AG04450 (cell line): ENCODE measurements around the gene HK2. TPM values are rescaled to one million over a fixed set of nuclear protein-coding genes. Genes with fewer than 3 reads are reported as not detected.

ENCODE experiments used
- CTCF ChIA-PET: fragments of 300-600, 350-600 bp; formaldehyde crosslinking; extraction: SDS; loops from one replicate; lab custom pipeline; 2022; ENCODE audit warnings: antibody characterized with exemption, inconsistent platforms; lab: Charles Lee
- POLR2A ChIA-PET: fragments of 350-600 bp; formaldehyde crosslinking; extraction: SDS; loops from one replicate; lab custom pipeline; 2021; ENCODE audit warnings: antibody characterized with exemption, inconsistent platforms; lab: Yijun Ruan, JAX
- DNase-seq: peaks from one replicate; pipeline ENCODE4 v3.0.0-alpha.2; 2011; ENCODE audit warnings: low read depth, low spot score
- H3K27ac ChIP-seq: one replicate; pipeline ENCODE4 v1.5.1; 2012; ENCODE audit warnings: low read depth, low read length, control low read depth
- H3K27me3 ChIP-seq: one replicate; pipeline ENCODE4 v1.6.0; 2012; ENCODE audit warnings: low read length; ENCODE audit not compliant: control insufficient read depth, insufficient read depth
- H3K4me3 ChIP-seq: 2 replicates; pipeline ENCODE4 v1.5.1; 2011; ENCODE audit warnings: mild to moderate bottlenecking, low read depth, low read length, control low read depth
- H3K9me3 ChIP-seq: 2 replicates; pipeline ENCODE4 v1.5.1; 2012; ENCODE audit warnings: low read length; ENCODE audit not compliant: control insufficient read depth, insufficient read depth
- CTCF ChIP-seq: IDR thresholded peaks from 2 replicates; pipeline ENCODE4 v1.5.1; 2011; ENCODE audit warnings: low read depth, low read length, control low read depth, inconsistent platforms
- polyA plus RNA-seq: library from polyadenylated mRNA; depleted of rRNA; stranded (reverse); fragments of >200 nt; gene quantifications from 2 replicates; pipeline ENCODE4 v1.2.3, GENCODE V29; 2011

The HK2 gene
- polyA plus RNA-seq, 1 experiment, result 12.5 TPM

GRCh38 chr2:74877376-74877775, 43.4 kb downstream of the HK2 start:
- no peak for DNase-seq
- Histone ChIP-seq H3K27ac (no peak overlapping the region), H3K4me3 (no peak overlapping the region), H3K27me3 (no peaks in the 10 kb centered on the region), H3K9me3 (no peaks in the 10 kb centered on the region; the same call in 1 of the 2 replicates)
- no peak for TF ChIP-seq CTCF
- ChIA-PET POLR2A (no interaction called here), CTCF (interaction anchor here (0.6 to 6.3 kb wide), 24 partner anchors 8 to 529 kb away, joined by 3 to 148 read pairs (median 8); partner anchors contain the start of genes CCDC142 and TTC31)

- TF ChIP-seq CTCF, result no peak
- Histone ChIP-seq H3K27ac (no peak overlapping the region), H3K4me3 (no peak overlapping the region), H3K27me3 (no peaks in the 10 kb centered on the region), H3K9me3 (no peaks in the 10 kb centered on the region; the same call in 1 of the 2 replicates)
- ChIA-PET POLR2A (no interaction called here), CTCF (interaction anchor here (0.6 to 6.3 kb wide), 13 partner anchors 15 to 395 kb away, joined by 3 to 148 read pairs (median 10); partner anchors contain the start of genes CCDC142 and TTC31)
- DNase-seq, result no peak
Observed at GRCh38 chr2:74877781-74878433, 44.0 kb downstream of the HK2 start.

GRCh38 chr2:74878551-74878950, 44.6 kb downstream of the HK2 start:
- DNase-seq, result no peak
- no peak overlapping the region for H3K27ac ChIP-seq
- no peak for TF ChIP-seq CTCF
- no peaks in the 10 kb centered on the region; the same call in 1 of the 2 replicates for H3K9me3 ChIP-seq
- POLR2A ChIA-PET, result no interaction called here
- H3K27me3 ChIP-seq, result no peaks in the 10 kb centered on the region
- CTCF ChIA-PET, result interaction anchor here (1.1 to 6.3 kb wide), 4 partner anchors 10 to 396 kb away, joined by 3 to 109 read pairs (median 32); partner anchors contain the start of genes CCDC142 and TTC31
- no peak overlapping the region for H3K4me3 ChIP-seq

GRCh38 chr2:74880054-74880728, 46.3 kb downstream of the HK2 start:
- no peak for TF ChIP-seq CTCF
- DNase-seq, result no peak
- Histone ChIP-seq H3K27ac (no peak overlapping the region), H3K27me3 (no peaks in the 10 kb centered on the region), H3K4me3 (no peak overlapping the region), H3K9me3 (no peaks in the 10 kb centered on the region; the same call in 1 of the 2 replicates)
- ChIA-PET CTCF (no interaction called here), POLR2A (no interaction called here)

- CTCF ChIA-PET, result no interaction called here
- Histone ChIP-seq H3K27me3 (no peaks in the 10 kb centered on the region), H3K27ac (no peak overlapping the region), H3K4me3 (no peak overlapping the region), H3K9me3 (no peaks in the 10 kb centered on the region; the same call in 1 of the 2 replicates)
- POLR2A ChIA-PET, result no interaction called here
- DNase-seq, result no peak
- no peak for TF ChIP-seq CTCF
Observed at GRCh38 chr2:74881176-74881575, 47.2 kb downstream of the HK2 start.
